ENCODE results near the gene PCBP3. TPM values are rescaled to one million over a fixed set of nuclear protein-coding genes. Genes with fewer than 3 reads are reported as not detected.

PCBP3 gene
- total RNA-seq, 4 donors from 2014 or later: 0.13 to 0.26 TPM; not detected in 2

DNA sequence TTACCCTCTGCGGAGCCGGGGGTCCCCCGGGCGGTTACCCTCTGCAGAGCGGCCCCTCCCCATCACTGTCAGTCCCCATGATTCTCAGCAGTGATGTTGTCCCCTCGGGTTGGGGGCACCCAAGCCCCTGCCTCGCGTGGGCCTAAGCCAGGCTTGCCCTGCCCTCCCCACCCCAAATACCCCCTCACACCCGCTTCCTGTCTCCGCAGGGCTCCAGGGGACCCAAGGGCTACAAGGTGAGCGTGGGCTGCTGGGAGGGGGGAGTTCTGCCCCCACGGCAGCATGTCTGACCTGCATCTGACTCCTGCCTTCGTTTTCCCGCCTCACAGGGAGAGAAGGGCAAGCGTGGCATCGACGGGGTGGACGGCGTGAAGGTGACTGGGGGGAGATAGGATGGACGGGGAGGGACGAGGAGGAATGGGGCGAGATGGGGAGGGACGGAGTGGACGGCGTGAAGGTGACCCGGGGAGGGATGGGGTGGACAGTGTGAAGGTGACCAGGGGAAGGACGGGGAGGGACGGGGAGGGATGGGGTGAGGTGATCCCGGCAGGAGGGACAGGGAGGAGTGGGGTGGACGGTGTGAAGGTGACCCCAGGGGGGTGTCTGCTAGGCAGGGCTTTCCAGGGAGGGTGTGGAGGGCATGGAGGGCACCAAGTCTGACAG is 346.7 kb downstream of the PCBP3 start:
- no peaks in the 10 kb centered on the region for H3K4me1 ChIP-seq
- peak overlapping the region in 1 of 4 donors; percentile 9 for H3K27ac ChIP-seq
- in situ Hi-C loops (cut with MboI; ENCODE audit: low sequenced_read_pairs in 4 of 4) (no loop called here), intact Hi-C loops (cut with DNase I; ENCODE audit: low total_unique reads) (no loop called here)
- no peaks in the 10 kb centered on the region for H3K27me3 ChIP-seq
- ATAC-seq (no peak), DNase-seq (no peak)
- no peak overlapping the region for H3K4me3 ChIP-seq
- TF ChIP-seq, protein P1, sequence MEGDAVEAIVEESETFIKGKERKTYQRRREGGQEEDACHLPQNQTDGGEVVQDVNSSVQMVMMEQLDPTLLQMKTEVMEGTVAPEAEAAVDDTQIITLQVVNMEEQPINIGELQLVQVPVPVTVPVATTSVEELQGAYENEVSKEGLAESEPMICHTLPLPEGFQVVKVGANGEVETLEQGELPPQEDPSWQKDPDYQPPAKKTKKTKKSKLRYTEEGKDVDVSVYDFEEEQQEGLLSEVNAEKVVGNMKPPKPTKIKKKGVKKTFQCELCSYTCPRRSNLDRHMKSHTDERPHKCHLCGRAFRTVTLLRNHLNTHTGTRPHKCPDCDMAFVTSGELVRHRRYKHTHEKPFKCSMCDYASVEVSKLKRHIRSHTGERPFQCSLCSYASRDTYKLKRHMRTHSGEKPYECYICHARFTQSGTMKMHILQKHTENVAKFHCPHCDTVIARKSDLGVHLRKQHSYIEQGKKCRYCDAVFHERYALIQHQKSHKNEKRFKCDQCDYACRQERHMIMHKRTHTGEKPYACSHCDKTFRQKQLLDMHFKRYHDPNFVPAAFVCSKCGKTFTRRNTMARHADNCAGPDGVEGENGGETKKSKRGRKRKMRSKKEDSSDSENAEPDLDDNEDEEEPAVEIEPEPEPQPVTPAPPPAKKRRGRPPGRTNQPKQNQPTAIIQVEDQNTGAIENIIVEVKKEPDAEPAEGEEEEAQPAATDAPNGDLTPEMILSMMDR (IDR thresholded peaks at IDR 0.05 in 4 of 5, conservative IDR thresholded peaks at IDR 0.05 in 1 of 5): no peak
- TF ChIP-seq POLR2A (IDR thresholded peaks at IDR 0.05): no peak
- no peaks in the 10 kb centered on the region for H3K9me3 ChIP-seq
- peaks cover 0 to 14% of the 10 kb centered on the region in 2 donors for H3K36me3 ChIP-seq

DNA sequence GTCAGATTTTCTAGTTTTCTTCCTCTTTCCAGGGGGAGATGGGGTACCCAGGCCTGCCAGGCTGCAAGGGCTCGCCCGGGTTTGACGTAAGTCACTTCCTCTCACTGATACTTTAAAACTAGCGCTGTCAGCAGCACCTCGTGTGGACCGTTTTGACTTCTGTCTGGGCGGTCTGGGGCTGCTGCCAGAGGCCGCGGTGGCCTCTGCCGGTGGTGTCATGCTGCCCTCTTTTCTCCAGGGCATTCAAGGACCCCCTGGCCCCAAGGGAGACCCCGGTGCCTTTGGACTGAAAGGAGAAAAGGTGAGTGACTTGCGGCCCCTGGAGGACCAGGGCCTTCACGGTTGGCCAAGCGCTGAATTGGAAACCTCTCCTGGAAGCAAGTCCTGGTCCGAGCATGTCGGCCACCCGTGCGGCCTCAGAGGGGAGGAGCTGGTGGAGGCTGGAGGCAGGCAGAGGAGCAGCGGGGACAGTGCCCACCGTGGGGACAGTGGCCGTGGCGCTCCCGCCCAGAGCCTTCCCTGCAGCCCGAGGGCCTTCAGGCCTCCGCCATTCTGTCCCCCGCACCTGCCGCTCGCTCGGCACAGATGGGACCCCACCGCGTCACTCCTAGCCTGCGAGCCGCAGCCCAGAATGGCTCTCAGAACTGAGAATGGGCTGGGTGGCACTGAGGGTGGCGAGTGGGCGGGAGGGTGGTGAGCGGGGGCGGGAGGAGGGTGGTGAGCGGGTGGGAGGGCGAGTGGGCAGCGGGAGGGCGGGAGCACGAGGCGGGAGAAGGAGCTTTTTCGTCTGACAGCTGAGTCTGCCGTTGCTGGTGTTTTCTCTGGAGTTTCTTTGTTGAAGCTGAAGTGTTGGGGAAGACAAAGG is 347.4 kb downstream of the PCBP3 start:
- Histone ChIP-seq H3K27me3 (no peaks in the 10 kb centered on the region), H3K4me3 (no peak overlapping the region), H3K36me3 (peaks cover 0 to 14% of the 10 kb centered on the region in 2 donors), H3K27ac (peak overlapping the region in 1 of 4 donors; percentile 9), H3K4me1 (no peaks in the 10 kb centered on the region), H3K9me3 (no peaks in the 10 kb centered on the region)
- ATAC-seq (no peak), DNase-seq (peak in 1 of 2 donors; percentile 10)
- in situ Hi-C loops (cut with MboI; ENCODE audit: low sequenced_read_pairs in 4 of 4): no loop called here
- TF ChIP-seq, protein P1 (IDR thresholded peaks at IDR 0.05 in 4 of 5, conservative IDR thresholded peaks at IDR 0.05 in 1 of 5): no peak
- TF ChIP-seq POLR2A (IDR thresholded peaks at IDR 0.05): no peak
- intact Hi-C loops (cut with DNase I; ENCODE audit: low total_unique reads): no loop called here

DNA sequence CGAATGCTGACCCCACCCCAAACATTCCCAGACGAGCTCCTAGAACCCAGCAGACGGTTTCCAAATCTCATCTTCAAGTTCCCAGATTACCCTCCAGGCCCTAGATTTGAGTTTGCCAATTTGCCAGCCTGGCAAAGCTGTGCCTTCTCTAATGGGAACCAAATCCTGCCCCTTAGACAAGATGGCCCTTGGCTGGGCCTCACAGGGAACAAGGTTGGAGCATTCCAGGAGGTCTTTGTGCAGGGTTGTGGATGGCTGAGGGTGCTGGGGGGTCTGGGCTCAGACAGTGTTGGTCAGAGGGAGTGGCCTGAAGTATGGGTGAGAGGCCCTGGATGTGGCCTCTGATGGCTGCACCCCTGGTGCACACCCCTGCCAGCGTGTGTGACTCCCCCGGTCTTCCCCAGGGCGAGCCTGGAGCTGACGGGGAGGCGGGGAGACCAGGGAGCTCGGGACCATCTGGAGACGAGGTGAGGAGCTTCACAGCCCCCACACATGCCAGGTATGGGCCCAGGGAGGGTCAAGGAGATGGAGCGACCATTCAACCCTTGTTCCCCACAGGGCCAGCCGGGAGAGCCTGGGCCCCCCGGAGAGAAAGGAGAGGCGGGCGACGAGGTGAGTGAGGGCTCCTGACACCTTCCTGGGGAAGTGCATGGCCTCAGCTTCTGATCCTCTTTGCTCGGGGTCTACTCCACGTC is 348.2 kb downstream of the PCBP3 start:
- Histone ChIP-seq H3K27me3 (no peaks in the 10 kb centered on the region), H3K4me1 (no peaks in the 10 kb centered on the region), H3K4me3 (no peak overlapping the region), H3K9me3 (no peaks in the 10 kb centered on the region), H3K27ac (peak overlapping the region in 2 of 4 donors; percentile 44 to 60), H3K36me3 (peaks cover 0 to 6% of the 10 kb centered on the region in 2 donors)
- DNase-seq (no peak), ATAC-seq (no peak)
- in situ Hi-C loops (cut with MboI; ENCODE audit: low sequenced_read_pairs in 4 of 4) (no loop called here), intact Hi-C loops (cut with DNase I; ENCODE audit: low total_unique reads) (no loop called here)
- TF ChIP-seq, protein P1 (IDR thresholded peaks at IDR 0.05 in 4 of 5, conservative IDR thresholded peaks at IDR 0.05 in 1 of 5): no peak
- TF ChIP-seq POLR2A (IDR thresholded peaks at IDR 0.05): no peak

Other genes with a start within 250 kb of the PCBP3 start
- gene COL18A1, start 238.6 kb upstream of the PCBP3 start, total RNA-seq: 10 to 100 TPM; 16.4 to 42.2 (median 20.7) TPM
- 1 to 10 TPM; 1.8 to 9.6 (median 2.1) TPM for gene SLC19A1, start 101.3 kb upstream of the PCBP3 start, total RNA-seq

Data from gastrocnemius medialis (tissue), 4 donors.